ENCODE results near the gene LARP4.
A peak's percentile ranks its signal among the peaks of the same experiment; 100 is the strongest.

The LARP4 gene

GRCh38 chr12:50483488-50483887 lies 82.8 kb downstream of the LARP4 start:
- no peak for TF ChIP-seq CTCF (IDR thresholded peaks at IDR 0.05)

GRCh38 chr12:50488801-50489200 lies 88.1 kb downstream of the LARP4 start:
- no peak for TF ChIP-seq CTCF (IDR thresholded peaks at IDR 0.05)

GRCh38 chr12:50504798-50505674 lies 104.4 kb downstream of the LARP4 start, which contains the start of gene DIP2B:
DIP2B (plus strand) TSS chr12:50504985; CDS start chr12:50505141, 156 bp downstream.
- peak; percentile 90 for TF ChIP-seq CTCF (IDR thresholded peaks at IDR 0.05)

GRCh38 chr12:50505675-50506530 lies 105.2 kb downstream of the LARP4 start:
- no peak for TF ChIP-seq CTCF (IDR thresholded peaks at IDR 0.05)

GRCh38 chr12:50506753-50507473 lies 106.2 kb downstream of the LARP4 start:
- TF ChIP-seq CTCF (IDR thresholded peaks at IDR 0.05): no peak

- TF ChIP-seq CTCF (IDR thresholded peaks at IDR 0.05): no peak
These were observed 106.8 kb downstream of the LARP4 start for GRCh38 chr12:50507474-50507838.

GRCh38 chr12:50507930-50508329 lies 107.2 kb downstream of the LARP4 start:
- no peak for TF ChIP-seq CTCF (IDR thresholded peaks at IDR 0.05)
